Psoas muscle (tissue), 8 donors: ENCODE measurements around the gene KCNG2. TPM values are rescaled to one million over a fixed set of nuclear protein-coding genes. Genes with fewer than 3 reads are reported as not detected.

Source experiments
- ATAC-seq, 4 donors: fragments of 200-7000 bp; cut with Tn5 transposase; one replicate each; pipeline ENCODE4 v1.9.1; 2020; ENCODE audit warnings: moderate library complexity in 3 of 4, mild to moderate bottlenecking in 2 of 4
- DNase-seq, 2 donors: peaks; one replicate each; pipeline ENCODE4 v3.0.0-alpha.2; 2020
- H3K27ac ChIP-seq: fragments of 200-600 bp; one replicate; pipeline ENCODE4 v1.8.0; 2022
- H3K27me3 ChIP-seq, 3 donors: fragments of 200-600 bp in 1 of 3; one replicate each; pipeline versions ENCODE4 v1.6.1 to v1.8.0; 2013 to 2022; ENCODE audit warnings: low read length in 2 of 3, mild to moderate bottlenecking in 2 of 3, moderate library complexity in 1 of 3; ENCODE audit not compliant: insufficient read depth in 3 of 3
- H3K36me3 ChIP-seq, 2 donors: fragments of 200-600 bp in 1 of 2; one replicate each; pipeline versions ENCODE4 v1.6.1 to v1.8.0; 2013 to 2022; ENCODE audit warnings: low read depth in 1 of 2, mild to moderate bottlenecking in 1 of 2, moderate library complexity in 1 of 2; ENCODE audit not compliant: insufficient read depth in 1 of 2
- H3K4me1 ChIP-seq: fragments of 200-600 bp; one replicate; pipeline ENCODE4 v1.8.0; 2022
- H3K4me3 ChIP-seq: fragments of 200-600 bp; one replicate; pipeline ENCODE4 v1.8.0; 2022; ENCODE audit warnings: mild to moderate bottlenecking
- H3K9me3 ChIP-seq: fragments of 200-600 bp; one replicate; pipeline ENCODE4 v1.8.0; 2022
- CTCF ChIP-seq: fragments of 200-600 bp; IDR thresholded peaks from one replicate; pipeline ENCODE4 v1.8.0; 2022; ENCODE audit warnings: antibody characterized with exemption
- WGBS, 3 donors: extraction: QIAGEN DNeasy Blood & Tissue Kit; methylation state at CpG; one replicate each; pipeline versions ENCODE4 v1.1.6 to v1.1.7; 2013; 5-methylcytosine and 5-hydroxymethylcytosine counted together
- intact Hi-C, 2 donors: fragments of 100-400 bp; cut with DNase I; formaldehyde crosslinking; loops; one replicate each; pipeline versions ENCODE4 v1.11.0 to v1.14.2; 2022
- polyA plus RNA-seq, 3 donors: library from polyadenylated mRNA; stranded (reverse); fragments of 200-250 nt; gene quantifications; one replicate each; pipeline ENCODE4 v1.2.3, GENCODE V29; 2013
- total RNA-seq, 4 donors: library from RNA; stranded (reverse); fragmentation: NEBNext Ultra II Directional in 2 of 4; extraction: Animal tissue kit (Norgen Biotek cat#: 25700) in 2 of 4; gene quantifications; one replicate each; pipeline versions ENCODE4 v1.2.1 to v1.2.4, GENCODE V29; 2021 to 2023
- donor health status: healthy with polysubstance abuse.
- donor health status: DM: no; HTN: no; CAD: no; lungs with moderate emphysema.
- donor health status: Bipolar disorder and iron deficiency.
- donor health status: healthy.
- donor health status: DM: yes; HTN: yes; CAD: no.
- donor health status: DM: no; HTN: no; CAD: no.
- donor health status: DM: no; HTN: no; CAD: no.
- donor health status: DM: yes; HTN: yes; CAD: no.

The KCNG2 gene
- total and polyA plus RNA-seq, 7 donors, result 0.04 to 0.54 (median 0.27) TPM; not detected in 2

DNA sequence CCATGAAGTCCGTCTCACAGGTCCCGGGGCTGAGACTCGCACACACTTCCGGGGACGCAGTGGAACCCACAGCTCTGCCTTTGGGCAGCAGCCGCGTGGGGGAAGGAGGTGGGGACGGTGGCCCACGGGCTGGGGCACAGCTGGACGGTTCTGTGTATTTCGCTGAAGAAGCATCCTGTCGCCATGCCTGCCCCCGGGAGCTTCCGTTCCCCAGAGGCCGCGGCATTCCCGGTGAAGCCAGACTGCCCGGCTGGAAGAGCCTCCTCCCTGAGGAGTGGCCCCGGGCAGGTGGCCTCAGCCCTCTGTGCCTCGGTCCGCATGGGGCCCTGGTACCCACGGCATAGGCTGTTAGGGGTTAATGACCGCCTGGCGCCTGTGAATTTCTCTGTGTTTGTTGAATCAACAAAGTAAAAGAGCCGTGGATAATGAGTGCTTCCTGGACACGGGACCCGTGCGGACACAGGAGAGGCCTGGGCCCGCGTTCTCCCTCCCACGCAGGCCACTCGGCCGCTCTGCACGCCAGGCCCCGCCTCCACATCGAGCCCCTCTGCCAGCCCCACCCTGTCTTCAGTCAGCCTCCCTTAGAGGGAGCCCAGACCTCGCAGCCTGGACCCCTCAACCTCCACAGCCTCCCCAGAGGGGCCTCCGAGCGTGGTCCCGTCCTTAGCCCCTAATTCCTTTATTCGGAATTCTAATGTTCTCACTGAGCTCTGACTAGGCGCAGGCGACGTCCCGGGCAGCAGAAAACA, 51.0 kb downstream of the KCNG2 start:
- Histone ChIP-seq H3K27ac (no peak overlapping the region), H3K4me1 (no peaks in the 10 kb centered on the region), H3K36me3 (no peaks in the 10 kb centered on the region), H3K4me3 (no peak overlapping the region), H3K27me3 (peaks cover 0 to 16% (median 2%) of the 10 kb centered on the region in 3 donors), H3K9me3 (no peaks in the 10 kb centered on the region)
- TF ChIP-seq CTCF, result no peak
- DNase-seq (no peak), ATAC-seq (no peak)
- intact Hi-C loops, result no loop called here
- WGBS, 3 donors, result 58 to 67% (median 59%) methylated on average over 41 to 45 of the region's 45 CpGs

DNA sequence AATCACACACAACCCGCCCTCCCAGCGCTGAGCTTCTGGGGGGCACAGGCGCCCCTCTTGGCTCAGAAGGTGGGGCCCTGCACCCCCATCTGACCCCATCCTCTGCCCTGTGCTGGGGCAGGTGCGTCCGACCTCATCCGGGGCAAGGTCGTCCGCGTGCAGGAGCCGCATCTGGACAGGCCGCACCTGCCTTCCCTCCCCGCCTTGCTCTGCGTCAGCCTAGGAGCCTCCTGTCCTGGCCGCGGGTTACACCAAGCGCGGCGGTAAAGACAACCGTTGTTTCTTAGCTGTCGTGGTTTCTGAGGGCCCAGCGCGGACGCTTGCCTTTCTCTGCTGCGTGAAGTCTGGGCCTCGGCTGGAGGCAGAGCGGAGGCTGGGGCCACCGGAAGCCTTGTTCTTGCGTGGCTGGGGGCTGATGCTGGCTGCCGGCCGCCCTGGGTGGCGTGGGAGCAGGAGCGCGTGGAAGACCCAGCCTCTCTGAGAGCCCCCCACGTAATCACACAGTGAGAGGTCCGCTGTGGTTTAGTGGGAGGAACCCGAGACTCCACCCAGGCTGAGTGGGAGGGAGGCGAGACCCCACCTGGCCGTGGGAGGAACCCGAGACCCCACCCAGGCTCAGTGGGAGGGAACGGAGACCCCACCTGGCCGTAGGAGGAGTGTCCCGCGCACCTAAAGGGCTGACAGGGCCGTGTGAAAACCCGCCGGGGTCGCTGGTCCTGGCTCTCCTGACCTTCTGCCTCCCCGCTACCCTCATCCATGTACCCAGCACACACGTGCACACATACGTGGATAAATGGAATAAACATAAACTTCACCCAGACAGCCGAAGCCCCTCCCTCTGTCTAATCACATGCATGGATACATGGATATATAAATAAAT, 51.8 kb downstream of the KCNG2 start:
- Histone ChIP-seq H3K9me3 (no peaks in the 10 kb centered on the region), H3K27me3 (peaks cover 0 to 16% (median 2%) of the 10 kb centered on the region in 3 donors), H3K36me3 (no peaks in the 10 kb centered on the region), H3K27ac (no peak overlapping the region), H3K4me3 (no peak overlapping the region), H3K4me1 (no peaks in the 10 kb centered on the region)
- WGBS, 3 donors, result 93% methylated on average over 50 to 51 of the region's 51 CpGs
- ATAC-seq (peak in 1 of 4 donors; percentile 21), DNase-seq (no peak)
- TF ChIP-seq CTCF, result no peak
- intact Hi-C loops, result no loop called here

DNA sequence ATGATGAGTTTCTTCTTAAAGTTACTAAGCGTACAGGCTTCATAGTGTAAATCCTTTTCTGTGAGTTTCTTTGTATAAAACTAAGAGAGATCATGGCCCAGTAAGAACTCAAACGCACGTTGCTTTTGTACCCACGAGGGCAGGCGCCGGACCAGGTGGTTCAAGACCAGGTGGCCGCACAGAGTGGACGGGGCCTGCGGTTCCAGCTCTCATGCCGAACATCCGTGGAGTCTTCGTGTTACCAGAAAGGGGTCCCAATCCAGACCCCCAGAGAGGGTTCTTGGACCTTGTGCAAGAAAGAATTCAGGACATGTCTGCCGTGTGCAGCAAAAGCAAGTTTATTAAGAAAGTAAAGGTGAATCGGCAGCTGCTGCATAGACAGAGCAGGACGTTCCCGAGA, 53.0 kb downstream of the KCNG2 start:
- WGBS, 3 donors, result 81 to 86% (median 82%) methylated on average over 16 of the region's 16 CpGs
- no peak for TF ChIP-seq CTCF
- intact Hi-C loops, result no loop called here
- Histone ChIP-seq H3K4me3 (no peak overlapping the region), H3K9me3 (no peaks in the 10 kb centered on the region), H3K36me3 (no peaks in the 10 kb centered on the region), H3K4me1 (no peaks in the 10 kb centered on the region), H3K27me3 (peaks cover 0 to 16% (median 5%) of the 10 kb centered on the region in 3 donors), H3K27ac (no peak overlapping the region)
- no peak for DNase-seq
- ATAC-seq, result no peak

- Histone ChIP-seq H3K9me3 (no peaks in the 10 kb centered on the region), H3K4me3 (no peak overlapping the region), H3K4me1 (no peaks in the 10 kb centered on the region), H3K27me3 (peaks cover 0 to 22% (median 5%) of the 10 kb centered on the region in 3 donors), H3K27ac (no peak overlapping the region), H3K36me3 (no peaks in the 10 kb centered on the region)
- WGBS, 3 donors, result 89 to 92% (median 90%) methylated on average over 7 of the region's 7 CpGs
- DNase-seq (no peak), ATAC-seq (no peak)
- intact Hi-C loops, result no loop called here
- no peak for TF ChIP-seq CTCF
Measured at GRCh38 chr18:79851489-79851888, 53.8 kb downstream of the KCNG2 start.
